Measurements from ENCODE around the gene ZNF37A.

- TF ChIP-seq EZH2phosphoT487 (conservative IDR thresholded peaks at IDR 0.05; ENCODE audit: low read length) (no peak), CTCF (IDR thresholded peaks at IDR 0.05; ENCODE audit: insufficient read depth, low read length, poor library complexity, severe bottlenecking) (no peak)
Observed at GRCh38 chr10:38054361-38054797, 39.8 kb upstream of the ZNF37A start.
